HG03159 (cell line): ENCODE results near the gene ABCC1.
"Not testable (repeated sequence)": the region's sequence is repeated elsewhere in the genome, so short reads cannot be mapped to it uniquely, and the experiment has no call there.

ENCODE experiments used
- ATAC-seq: cut with Tn5 transposase; IDR thresholded peaks from one replicate; pipeline ENCODE4 v1.9.1; 2021; ENCODE audit warnings: mild to moderate bottlenecking, moderate library complexity; ENCODE audit not compliant: unreplicated experiment

The ABCC1 gene

GRCh38 chr16:15946257-15947044 is 3.0 kb upstream of the ABCC1 start:
- no peak for ATAC-seq

- ATAC-seq, result no peak
Observed at GRCh38 chr16:15947983-15948509, 1.4 kb upstream of the ABCC1 start.

- peak; percentile 59 for ATAC-seq
Observed at GRCh38 chr16:15948532-15949209, 745 bp upstream of the ABCC1 start.

GRCh38 chr16:15950161-15950854 is 892 bp downstream of the ABCC1 start:
- no peak for ATAC-seq

GRCh38 chr16:15950869-15951268 is 1.5 kb downstream of the ABCC1 start:
- ATAC-seq, result no peak

GRCh38 chr16:15951852-15952251 is 2.4 kb downstream of the ABCC1 start:
- ATAC-seq, result no peak

GRCh38 chr16:15952265-15952711 is 2.9 kb downstream of the ABCC1 start:
- no peak for ATAC-seq

- ATAC-seq, result no peak
Observed at GRCh38 chr16:15953477-15953876, 4.1 kb downstream of the ABCC1 start.

GRCh38 chr16:15953929-15954813 is 4.8 kb downstream of the ABCC1 start:
- no peak for ATAC-seq

- ATAC-seq, result no peak
Observed at GRCh38 chr16:15954814-15955151, 5.4 kb downstream of the ABCC1 start.

- ATAC-seq, result no peak
Observed at GRCh38 chr16:15955425-15955824, 6.0 kb downstream of the ABCC1 start.

GRCh38 chr16:15956106-15956505 is 6.7 kb downstream of the ABCC1 start:
- not testable (repeated sequence) for ATAC-seq

GRCh38 chr16:15958703-15959348 is 9.4 kb downstream of the ABCC1 start:
- no peak for ATAC-seq

GRCh38 chr16:15960124-15960971 is 10.9 kb downstream of the ABCC1 start:
- ATAC-seq, result no peak

- ATAC-seq, result peak; percentile 81
Observed at GRCh38 chr16:15961060-15961511, 11.7 kb downstream of the ABCC1 start.

GRCh38 chr16:15961571-15962090 is 12.2 kb downstream of the ABCC1 start:
- ATAC-seq, result peak; percentile 26

GRCh38 chr16:15963307-15963910 is 14.0 kb downstream of the ABCC1 start:
- no peak for ATAC-seq

GRCh38 chr16:15966420-15966819 is 17.0 kb downstream of the ABCC1 start:
- no peak for ATAC-seq
